Ishikawa (cell line): ENCODE measurements around the gene RHOJ.

Experiments used
- CEBPB ChIP-seq: IDR thresholded peaks from 2 replicates; pipeline ENCODE4 v1.6.1; 2012
- CREB1 ChIP-seq: IDR thresholded peaks from 2 replicates; pipeline ENCODE4 v1.6.1; 2012; ENCODE audit warnings: low read depth
- EGR1 ChIP-seq: IDR thresholded peaks from 2 replicates; pipeline ENCODE4 v1.6.1; 2012
- EP300 ChIP-seq: IDR thresholded peaks from 2 replicates; pipeline ENCODE4 v1.6.1; 2012; ENCODE audit warnings: borderline replicate concordance
- FOXM1 ChIP-seq: IDR thresholded peaks from 2 replicates; pipeline ENCODE4 v1.6.1; 2012; ENCODE audit warnings: low read depth, borderline replicate concordance
- NFIC ChIP-seq: IDR thresholded peaks from 2 replicates; pipeline ENCODE4 v1.6.1; 2012
- RAD21 ChIP-seq: IDR thresholded peaks from 2 replicates; pipeline ENCODE4 v1.6.1; 2012; ENCODE audit warnings: low read depth
- TAF1 ChIP-seq: IDR thresholded peaks from 2 replicates; pipeline ENCODE4 v1.6.1; 2012; ENCODE audit warnings: low read depth, mild to moderate bottlenecking
- TCF12 ChIP-seq: IDR thresholded peaks from 2 replicates; pipeline ENCODE4 v1.6.1; 2012; ENCODE audit warnings: low read depth
- TEAD4 ChIP-seq: IDR thresholded peaks from 2 replicates; pipeline ENCODE4 v1.6.1; 2012
- USF1 ChIP-seq: IDR thresholded peaks from 2 replicates; pipeline ENCODE4 v1.6.1; 2012
- YY1 ChIP-seq: IDR thresholded peaks from 2 replicates; pipeline ENCODE4 v1.6.1; 2012; ENCODE audit warnings: low read depth
- ZBTB7A ChIP-seq: IDR thresholded peaks from 2 replicates; pipeline ENCODE4 v1.6.1; 2012; ENCODE audit warnings: low read depth
- TF ChIP-seq, protein P1 (sequence below): IDR thresholded peaks from 2 replicates; pipeline ENCODE4 v1.6.1; 2012; ENCODE audit warnings: low read depth, mild to moderate bottlenecking
- TF ChIP-seq, protein P2 (sequence below): IDR thresholded peaks from 2 replicates; pipeline ENCODE4 v1.6.1; 2012

Gene RHOJ

GRCh38 chr14:63212209-63212608 lies 8.0 kb downstream of the RHOJ start:
- TF ChIP-seq FOXM1 (no peak), USF1 (no peak), TEAD4 (no peak), RAD21 (no peak)

- TF ChIP-seq CREB1 (no peak), ZBTB7A (no peak), NFIC (no peak), EP300 (no peak), FOXM1 (no peak), TCF12 (no peak), CEBPB (no peak), RAD21 (no peak), TAF1 (no peak), USF1 (no peak), YY1 (no peak), TEAD4 (no peak), EGR1 (no peak)
- TF ChIP-seq, protein P1, sequence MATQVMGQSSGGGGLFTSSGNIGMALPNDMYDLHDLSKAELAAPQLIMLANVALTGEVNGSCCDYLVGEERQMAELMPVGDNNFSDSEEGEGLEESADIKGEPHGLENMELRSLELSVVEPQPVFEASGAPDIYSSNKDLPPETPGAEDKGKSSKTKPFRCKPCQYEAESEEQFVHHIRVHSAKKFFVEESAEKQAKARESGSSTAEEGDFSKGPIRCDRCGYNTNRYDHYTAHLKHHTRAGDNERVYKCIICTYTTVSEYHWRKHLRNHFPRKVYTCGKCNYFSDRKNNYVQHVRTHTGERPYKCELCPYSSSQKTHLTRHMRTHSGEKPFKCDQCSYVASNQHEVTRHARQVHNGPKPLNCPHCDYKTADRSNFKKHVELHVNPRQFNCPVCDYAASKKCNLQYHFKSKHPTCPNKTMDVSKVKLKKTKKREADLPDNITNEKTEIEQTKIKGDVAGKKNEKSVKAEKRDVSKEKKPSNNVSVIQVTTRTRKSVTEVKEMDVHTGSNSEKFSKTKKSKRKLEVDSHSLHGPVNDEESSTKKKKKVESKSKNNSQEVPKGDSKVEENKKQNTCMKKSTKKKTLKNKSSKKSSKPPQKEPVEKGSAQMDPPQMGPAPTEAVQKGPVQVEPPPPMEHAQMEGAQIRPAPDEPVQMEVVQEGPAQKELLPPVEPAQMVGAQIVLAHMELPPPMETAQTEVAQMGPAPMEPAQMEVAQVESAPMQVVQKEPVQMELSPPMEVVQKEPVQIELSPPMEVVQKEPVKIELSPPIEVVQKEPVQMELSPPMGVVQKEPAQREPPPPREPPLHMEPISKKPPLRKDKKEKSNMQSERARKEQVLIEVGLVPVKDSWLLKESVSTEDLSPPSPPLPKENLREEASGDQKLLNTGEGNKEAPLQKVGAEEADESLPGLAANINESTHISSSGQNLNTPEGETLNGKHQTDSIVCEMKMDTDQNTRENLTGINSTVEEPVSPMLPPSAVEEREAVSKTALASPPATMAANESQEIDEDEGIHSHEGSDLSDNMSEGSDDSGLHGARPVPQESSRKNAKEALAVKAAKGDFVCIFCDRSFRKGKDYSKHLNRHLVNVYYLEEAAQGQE = no peak
- TF ChIP-seq, protein P2, sequence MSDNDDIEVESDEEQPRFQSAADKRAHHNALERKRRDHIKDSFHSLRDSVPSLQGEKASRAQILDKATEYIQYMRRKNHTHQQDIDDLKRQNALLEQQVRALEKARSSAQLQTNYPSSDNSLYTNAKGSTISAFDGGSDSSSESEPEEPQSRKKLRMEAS = no peak
These were observed 8.7 kb downstream of the RHOJ start for GRCh38 chr14:63212776-63213500.

GRCh38 chr14:63214417-63215196 lies 10.4 kb downstream of the RHOJ start:
- no peak for TF ChIP-seq CREB1
- TF ChIP-seq TCF12 = no peak
- TF ChIP-seq EP300 = no peak
- TF ChIP-seq YY1 = no peak
- TF ChIP-seq, protein P2 = no peak
- TF ChIP-seq ZBTB7A = no peak
- TF ChIP-seq USF1 = no peak
- no peak for TF ChIP-seq RAD21
- no peak for TF ChIP-seq FOXM1
- TF ChIP-seq, protein P1 = no peak
- no peak for TF ChIP-seq TEAD4
- TF ChIP-seq EGR1 = no peak
- TF ChIP-seq NFIC = no peak
- TF ChIP-seq TAF1 = no peak
- TF ChIP-seq CEBPB = no peak

- TF ChIP-seq TEAD4 = no peak
- no peak for TF ChIP-seq USF1
- no peak for TF ChIP-seq NFIC
- no peak for TF ChIP-seq CREB1
- TF ChIP-seq, protein P1 = no peak
- TF ChIP-seq EP300 = no peak
These were observed 16.3 kb downstream of the RHOJ start for GRCh38 chr14:63220526-63220925.
